SKM-1 (cell line): ENCODE results near the gene KAZN.

Experiments
- DNase-seq: peaks from one replicate; lab custom pipeline; 2025; ENCODE audit not compliant: unreplicated experiment; lab: John Stamatoyannopoulos, UW

KAZN gene

GRCh38 chr1:15141935-15142539 is 543.6 kb downstream of the KAZN start:
- DNase-seq, result no peak

- DNase-seq, result no peak
Observed at GRCh38 chr1:15145327-15145726, 546.8 kb downstream of the KAZN start.

- no peak for DNase-seq
Observed at GRCh38 chr1:15146142-15146680, 547.7 kb downstream of the KAZN start.

- peak; percentile 57 for DNase-seq
Observed at GRCh38 chr1:15146971-15147376, 548.5 kb downstream of the KAZN start.

GRCh38 chr1:15148004-15148403 is 549.5 kb downstream of the KAZN start:
- no peak for DNase-seq

GRCh38 chr1:15148475-15148874 is 550.0 kb downstream of the KAZN start:
- DNase-seq, result no peak

- no peak for DNase-seq
Observed at GRCh38 chr1:15148941-15149340, 550.5 kb downstream of the KAZN start.

- DNase-seq, result no peak
Observed at GRCh38 chr1:15150376-15150775, 551.9 kb downstream of the KAZN start.

GRCh38 chr1:15151377-15151806 is 552.9 kb downstream of the KAZN start:
- no peak for DNase-seq

GRCh38 chr1:15151871-15152270 is 553.4 kb downstream of the KAZN start:
- DNase-seq, result no peak

- peak; percentile 28 for DNase-seq
Observed at GRCh38 chr1:15152318-15153183, 554.1 kb downstream of the KAZN start.

GRCh38 chr1:15153184-15153841 is 554.8 kb downstream of the KAZN start, which contains the start of gene TMEM51:
TMEM51 (plus strand) TSS chr1:15153747; CDS start chr1:15215088, 61,341 bp downstream.
- peak; percentile 20 for DNase-seq

- DNase-seq, result peak; percentile 41
Observed at GRCh38 chr1:15153842-15154479, 555.5 kb downstream of the KAZN start.

GRCh38 chr1:15154480-15155036 is 556.1 kb downstream of the KAZN start:
- DNase-seq, result no peak

- no peak for DNase-seq
Observed at GRCh38 chr1:15155191-15155590, 556.7 kb downstream of the KAZN start.

- no peak for DNase-seq
Observed at GRCh38 chr1:15155888-15156741, 557.6 kb downstream of the KAZN start.

- DNase-seq, result no peak
Observed at GRCh38 chr1:15156807-15157380, 558.4 kb downstream of the KAZN start.

- no peak for DNase-seq
Observed at GRCh38 chr1:15157524-15158399, 559.3 kb downstream of the KAZN start.
